GM21717 (cell line): ENCODE results near the gene FAM83D.
"Not testable (repeated sequence)": the region's sequence is repeated elsewhere in the genome, so short reads cannot be mapped to it uniquely, and the experiment has no call there.

Experiments
- ATAC-seq: cut with Tn5 transposase; IDR thresholded peaks from one replicate; pipeline ENCODE4 v1.9.1; 2021; ENCODE audit warnings: mild to moderate bottlenecking, moderate library complexity; ENCODE audit not compliant: unreplicated experiment

FAM83D gene

GRCh38 chr20:38932457-38933120 lies 6.4 kb downstream of the FAM83D start:
- no peak for ATAC-seq

GRCh38 chr20:38934530-38934929 lies 8.3 kb downstream of the FAM83D start:
- no peak for ATAC-seq

GRCh38 chr20:38935285-38935684 lies 9.1 kb downstream of the FAM83D start:
- ATAC-seq = no peak

GRCh38 chr20:38935967-38936407 lies 9.8 kb downstream of the FAM83D start:
- no peak for ATAC-seq

- ATAC-seq = no peak
Observed at GRCh38 chr20:38937000-38937399, 10.8 kb downstream of the FAM83D start.

- ATAC-seq = no peak
Observed at GRCh38 chr20:38937978-38938473, 11.8 kb downstream of the FAM83D start.

GRCh38 chr20:38939686-38940085 lies 13.5 kb downstream of the FAM83D start:
- no peak for ATAC-seq

- no peak for ATAC-seq
Observed at GRCh38 chr20:38940644-38941043, 14.4 kb downstream of the FAM83D start.

GRCh38 chr20:38941726-38942389 lies 15.6 kb downstream of the FAM83D start:
- no peak for ATAC-seq

GRCh38 chr20:38945012-38945411 lies 18.8 kb downstream of the FAM83D start:
- ATAC-seq = no peak

- ATAC-seq = no peak
Observed at GRCh38 chr20:38946836-38947235, 20.6 kb downstream of the FAM83D start.

- ATAC-seq = no peak
Observed at GRCh38 chr20:38947931-38948362, 21.7 kb downstream of the FAM83D start.

- ATAC-seq = no peak
Observed at GRCh38 chr20:38950254-38950653, 24.0 kb downstream of the FAM83D start.

- no peak for ATAC-seq
Observed at GRCh38 chr20:38951611-38952010, 25.4 kb downstream of the FAM83D start.

- no peak for ATAC-seq
Observed at GRCh38 chr20:38952153-38952552, 25.9 kb downstream of the FAM83D start.

- no peak for ATAC-seq
Observed at GRCh38 chr20:38953630-38954340, 27.6 kb downstream of the FAM83D start.

- no peak for ATAC-seq
Observed at GRCh38 chr20:38957235-38957876, 31.1 kb downstream of the FAM83D start.

GRCh38 chr20:38957915-38958485 lies 31.8 kb downstream of the FAM83D start:
- no peak for ATAC-seq

GRCh38 chr20:38960187-38960687 lies 34.0 kb downstream of the FAM83D start:
- ATAC-seq = not testable (repeated sequence)

GRCh38 chr20:38961530-38962043 lies 35.4 kb downstream of the FAM83D start:
- ATAC-seq = no peak
